Prostate gland (tissue), 2 donors: Measurements from ENCODE around the gene CEP95.

Experiments used
- CTCF ChIP-seq, 4 experiments: fragments of 200-600 bp in 2 of 4; fragments of 450-650 bp in 2 of 4; sonication (generic) in 2 of 4; IDR thresholded peaks; 1 replicate in 3 of 4; 2 replicates in 1 of 4; pipeline ENCODE4 v1.5.1; 2016 to 2019; ENCODE audit warnings: antibody characterized with exemption in 4 of 4, mild to moderate bottlenecking in 2 of 4, moderate library complexity in 2 of 4
- POLR2A ChIP-seq: fragments of 450-650 bp; IDR thresholded peaks from one replicate; pipeline ENCODE4 v1.6.1; 2016; ENCODE audit warnings: antibody characterized with exemption, mild to moderate bottlenecking
- POLR2AphosphoS5 ChIP-seq: sonication (generic); formaldehyde crosslinking; IDR thresholded peaks from one replicate; pipeline ENCODE4 v1.6.1; 2017; ENCODE audit warnings: antibody characterized with exemption

- no peak for TF ChIP-seq CTCF (IDR thresholded peaks at IDR 0.05)
- no peak for TF ChIP-seq POLR2A
- TF ChIP-seq POLR2AphosphoS5: no peak
Observed at GRCh38 chr17:64565563-64565962, 58.8 kb downstream of the CEP95 start.
